ENCODE measurements around the gene GSKIP.

GSKIP gene

DNA sequence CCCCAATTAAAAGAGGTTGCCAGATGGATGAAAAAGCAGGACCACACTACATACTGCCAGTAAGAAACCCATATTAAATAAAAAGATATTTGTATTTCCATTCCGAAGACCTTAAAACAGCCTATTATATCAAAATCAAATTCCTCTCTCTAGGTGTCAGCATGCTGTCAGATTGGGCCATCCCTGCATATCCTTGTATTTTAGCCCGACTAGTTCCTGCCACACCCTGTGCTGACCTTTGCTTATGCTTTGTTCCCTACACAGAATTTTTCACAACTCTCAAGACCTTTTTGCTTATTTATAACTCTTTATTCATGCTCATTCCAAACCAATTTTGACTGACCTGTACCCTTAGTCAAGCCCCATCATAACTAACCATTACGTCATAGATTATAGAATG is 12.8 kb downstream of the GSKIP start:
- TF ChIP-seq, protein P1, sequence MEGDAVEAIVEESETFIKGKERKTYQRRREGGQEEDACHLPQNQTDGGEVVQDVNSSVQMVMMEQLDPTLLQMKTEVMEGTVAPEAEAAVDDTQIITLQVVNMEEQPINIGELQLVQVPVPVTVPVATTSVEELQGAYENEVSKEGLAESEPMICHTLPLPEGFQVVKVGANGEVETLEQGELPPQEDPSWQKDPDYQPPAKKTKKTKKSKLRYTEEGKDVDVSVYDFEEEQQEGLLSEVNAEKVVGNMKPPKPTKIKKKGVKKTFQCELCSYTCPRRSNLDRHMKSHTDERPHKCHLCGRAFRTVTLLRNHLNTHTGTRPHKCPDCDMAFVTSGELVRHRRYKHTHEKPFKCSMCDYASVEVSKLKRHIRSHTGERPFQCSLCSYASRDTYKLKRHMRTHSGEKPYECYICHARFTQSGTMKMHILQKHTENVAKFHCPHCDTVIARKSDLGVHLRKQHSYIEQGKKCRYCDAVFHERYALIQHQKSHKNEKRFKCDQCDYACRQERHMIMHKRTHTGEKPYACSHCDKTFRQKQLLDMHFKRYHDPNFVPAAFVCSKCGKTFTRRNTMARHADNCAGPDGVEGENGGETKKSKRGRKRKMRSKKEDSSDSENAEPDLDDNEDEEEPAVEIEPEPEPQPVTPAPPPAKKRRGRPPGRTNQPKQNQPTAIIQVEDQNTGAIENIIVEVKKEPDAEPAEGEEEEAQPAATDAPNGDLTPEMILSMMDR (conservative IDR thresholded peaks at IDR 0.05; ENCODE audit: low read length), result no peak
- no peak for DNase-seq (ENCODE audit: low read depth)
- no peak overlapping the region for H3K4me3 ChIP-seq (ENCODE audit: low read length)

DNA sequence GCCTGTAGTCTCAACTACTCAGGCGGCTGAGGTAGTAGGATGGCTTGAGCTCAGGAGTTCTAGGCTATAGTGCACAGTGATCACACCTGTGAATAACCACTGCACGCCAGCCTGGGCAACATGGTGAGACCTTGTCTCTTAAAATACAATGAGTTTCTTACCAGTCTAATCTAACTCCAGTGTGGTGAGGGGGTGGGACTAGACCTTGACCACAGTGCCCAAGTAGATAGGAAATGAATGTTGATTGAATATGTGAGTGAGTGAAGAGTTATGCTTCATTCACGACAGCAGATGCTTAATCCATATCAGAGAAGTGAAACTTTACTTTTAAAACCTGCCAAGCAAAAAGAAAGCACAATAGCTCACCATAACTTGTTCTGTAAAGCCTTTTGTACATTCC is 17.4 kb downstream of the GSKIP start:
- DNase-seq (ENCODE audit: low read depth), result no peak
- TF ChIP-seq, protein P1 (conservative IDR thresholded peaks at IDR 0.05; ENCODE audit: low read length), result no peak
- H3K4me3 ChIP-seq (ENCODE audit: low read length), result no peak overlapping the region

DNA sequence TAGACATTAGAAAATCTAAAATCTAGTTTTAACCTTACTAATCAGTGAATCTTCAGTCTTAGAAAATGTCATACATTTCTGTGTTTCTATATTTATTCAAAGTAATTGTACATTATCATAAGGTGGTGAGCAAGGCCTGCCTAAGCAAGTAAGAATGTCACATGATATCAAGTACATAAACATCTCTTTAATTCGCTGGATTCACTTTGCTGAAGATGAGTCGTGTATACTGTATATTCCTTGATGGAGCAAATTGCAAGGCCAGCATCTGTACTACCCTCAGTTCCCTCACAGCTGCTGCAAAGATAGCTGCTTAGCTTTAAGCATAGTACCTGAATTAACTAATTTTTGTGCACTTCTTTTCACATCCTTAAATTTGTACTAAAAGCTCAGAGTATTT is 20.1 kb downstream of the GSKIP start:
- DNase-seq (ENCODE audit: low read depth), result no peak
- H3K4me3 ChIP-seq (ENCODE audit: low read length), result no peak overlapping the region
- TF ChIP-seq, protein P1 (conservative IDR thresholded peaks at IDR 0.05; ENCODE audit: low read length), result no peak

DNA sequence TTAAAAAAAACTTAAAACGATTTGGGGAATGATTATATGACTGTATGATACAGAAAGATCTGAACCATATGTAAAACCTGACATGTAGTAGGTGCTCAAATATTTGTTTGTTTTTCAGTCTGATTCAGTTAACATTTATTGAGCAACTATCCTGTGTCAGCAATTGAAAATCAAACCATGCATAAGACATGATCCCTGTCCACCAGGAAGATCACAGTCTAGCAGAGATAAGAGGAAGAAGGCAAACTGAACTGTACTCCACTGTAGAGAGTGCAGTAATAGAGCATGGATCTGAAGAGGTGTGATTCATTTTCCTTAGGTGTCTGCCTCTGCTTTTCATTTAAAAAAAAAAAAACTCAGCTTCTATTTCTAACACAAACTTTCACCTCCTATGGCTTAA is 20.7 kb downstream of the GSKIP start:
- H3K4me3 ChIP-seq (ENCODE audit: low read length), result no peak overlapping the region
- no peak for DNase-seq (ENCODE audit: low read depth)
- TF ChIP-seq, protein P1 (conservative IDR thresholded peaks at IDR 0.05; ENCODE audit: low read length), result no peak

DNA sequence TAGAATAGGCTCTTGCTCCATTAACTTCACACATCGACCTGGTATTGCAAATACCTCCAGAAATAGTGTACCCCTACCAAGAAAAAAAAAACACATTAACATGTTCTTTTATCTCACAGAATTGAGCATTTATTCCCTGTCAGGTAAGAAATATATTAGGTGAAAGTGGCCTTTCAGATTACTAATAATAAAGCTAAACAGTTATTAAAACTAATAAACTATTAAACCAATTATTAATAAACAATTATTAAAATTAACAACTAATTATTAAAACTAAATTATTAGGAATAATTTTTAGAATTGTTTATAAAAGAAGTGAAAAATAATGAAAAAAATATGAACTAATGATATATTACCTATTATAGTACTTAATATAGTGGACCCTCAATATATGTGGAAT is 21.4 kb downstream of the GSKIP start:
- no peak for DNase-seq (ENCODE audit: low read depth)
- H3K4me3 ChIP-seq (ENCODE audit: low read length), result no peak overlapping the region
- TF ChIP-seq, protein P1 (conservative IDR thresholded peaks at IDR 0.05; ENCODE audit: low read length), result no peak

DNA sequence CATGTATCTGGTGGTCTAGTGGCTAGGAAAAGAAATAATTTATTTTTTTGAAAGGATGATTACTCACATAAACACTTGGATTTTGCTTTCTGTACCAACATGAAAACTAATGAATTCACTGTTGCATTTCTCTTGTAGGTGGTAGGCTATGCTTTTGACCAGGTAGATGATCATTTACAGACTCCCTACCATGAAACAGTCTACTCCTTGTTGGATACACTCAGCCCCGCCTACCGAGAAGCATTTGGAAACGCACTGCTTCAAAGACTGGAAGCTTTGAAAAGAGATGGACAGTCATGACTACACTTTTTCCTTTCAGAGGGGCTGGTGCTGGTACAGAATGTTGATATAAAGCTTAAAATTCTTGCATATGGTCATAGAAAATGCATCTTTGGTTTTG is 22.1 kb downstream of the GSKIP start:
- H3K4me3 ChIP-seq (ENCODE audit: low read length), result no peak overlapping the region
- TF ChIP-seq, protein P1 (conservative IDR thresholded peaks at IDR 0.05; ENCODE audit: low read length), result no peak
- no peak for DNase-seq (ENCODE audit: low read depth)

DNA sequence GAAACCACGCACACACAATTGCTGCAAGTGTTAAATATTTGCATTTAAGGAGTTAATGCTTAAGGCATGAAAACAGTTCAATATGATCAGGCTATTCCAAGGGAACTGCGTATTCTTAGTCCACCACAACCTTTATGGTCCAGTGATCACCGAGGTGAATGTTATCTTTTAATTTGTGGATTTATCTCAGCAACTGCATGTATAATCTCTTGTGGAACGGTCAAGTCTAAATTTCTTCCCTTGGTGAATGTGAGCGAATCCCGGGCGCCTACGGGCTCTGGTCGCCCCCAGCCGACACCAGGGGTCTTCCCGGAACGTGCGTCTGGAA is 27.6 kb downstream of the GSKIP start:
- DNase-seq (ENCODE audit: low read depth), result no peak
- peak overlapping the region; percentile 74 for H3K4me3 ChIP-seq (ENCODE audit: low read length)
- TF ChIP-seq, protein P1 (conservative IDR thresholded peaks at IDR 0.05; ENCODE audit: low read length), result no peak
